Thymus (tissue), 2 donors: ENCODE results near the gene AQP1. TPM values are rescaled to one million over a fixed set of nuclear protein-coding genes. Genes with fewer than 3 reads are reported as not detected.

Source experiments
- polyA plus RNA-seq: library from polyadenylated mRNA; stranded (reverse); fragments of 200-250 nt; gene quantifications from one replicate; pipeline ENCODE4 v1.2.3, GENCODE V29; 2013
- total RNA-seq: library from RNA; stranded (reverse); fragments of 120-200 nt; gene quantifications from one replicate; pipeline ENCODE4 v1.2.4, GENCODE V29; 2013
- donor health status: healthy.

Gene AQP1
- total and polyA plus RNA-seq, 2 donors, result 18.4 to 42.2 TPM

Other genes with a start within 250 kb of the AQP1 start
- gene CRHR2, start 229.4 kb upstream of the AQP1 start, total RNA-seq, result under 0.01 TPM
- gene CRHR2, start 229.4 kb upstream of the AQP1 start, polyA plus RNA-seq, result 0.05 TPM
- gene INMT, start 159.7 kb upstream of the AQP1 start, total RNA-seq, result 0.94 TPM
- gene INMT, start 159.7 kb upstream of the AQP1 start, polyA plus RNA-seq, result 2.5 TPM
- gene MINDY4, start 140.4 kb upstream of the AQP1 start, total RNA-seq, result 1.5 TPM
- 1.7 TPM for gene MINDY4, start 140.4 kb upstream of the AQP1 start, polyA plus RNA-seq
- gene GHRHR, start 52.1 kb downstream of the AQP1 start, total RNA-seq, result 0.42 TPM
- 0.68 TPM for gene GHRHR, start 52.1 kb downstream of the AQP1 start, polyA plus RNA-seq
- gene ADCYAP1R1, start 140.5 kb downstream of the AQP1 start, total RNA-seq, result 0.61 TPM
- gene ADCYAP1R1, start 140.5 kb downstream of the AQP1 start, polyA plus RNA-seq, result 0.21 TPM